Measurements from ENCODE around the gene CIT.

The CIT gene

DNA sequence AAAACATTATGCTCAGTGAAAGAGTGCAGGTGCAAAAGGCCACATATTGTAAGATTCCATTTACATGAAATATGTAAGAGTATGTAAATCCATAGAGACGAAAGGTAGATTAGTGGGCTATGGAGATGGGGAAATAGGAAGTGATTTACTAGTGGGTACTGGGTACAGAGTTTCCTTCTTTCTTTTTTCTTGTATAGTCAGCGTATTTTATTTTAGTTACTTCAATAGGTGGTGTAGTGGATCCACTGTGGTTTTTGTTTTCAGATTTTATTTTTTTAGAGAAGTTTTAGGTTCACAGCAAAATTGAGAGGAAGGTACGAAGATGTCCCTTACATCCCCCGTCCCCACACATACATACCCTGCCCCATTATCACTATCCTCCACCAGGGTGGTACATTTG, 6.1 kb upstream of the CIT start:
- no peak for DNase-seq (ENCODE audit: low read depth)
- TF ChIP-seq, protein P1, sequence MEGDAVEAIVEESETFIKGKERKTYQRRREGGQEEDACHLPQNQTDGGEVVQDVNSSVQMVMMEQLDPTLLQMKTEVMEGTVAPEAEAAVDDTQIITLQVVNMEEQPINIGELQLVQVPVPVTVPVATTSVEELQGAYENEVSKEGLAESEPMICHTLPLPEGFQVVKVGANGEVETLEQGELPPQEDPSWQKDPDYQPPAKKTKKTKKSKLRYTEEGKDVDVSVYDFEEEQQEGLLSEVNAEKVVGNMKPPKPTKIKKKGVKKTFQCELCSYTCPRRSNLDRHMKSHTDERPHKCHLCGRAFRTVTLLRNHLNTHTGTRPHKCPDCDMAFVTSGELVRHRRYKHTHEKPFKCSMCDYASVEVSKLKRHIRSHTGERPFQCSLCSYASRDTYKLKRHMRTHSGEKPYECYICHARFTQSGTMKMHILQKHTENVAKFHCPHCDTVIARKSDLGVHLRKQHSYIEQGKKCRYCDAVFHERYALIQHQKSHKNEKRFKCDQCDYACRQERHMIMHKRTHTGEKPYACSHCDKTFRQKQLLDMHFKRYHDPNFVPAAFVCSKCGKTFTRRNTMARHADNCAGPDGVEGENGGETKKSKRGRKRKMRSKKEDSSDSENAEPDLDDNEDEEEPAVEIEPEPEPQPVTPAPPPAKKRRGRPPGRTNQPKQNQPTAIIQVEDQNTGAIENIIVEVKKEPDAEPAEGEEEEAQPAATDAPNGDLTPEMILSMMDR (IDR thresholded peaks at IDR 0.05; ENCODE audit: low read depth, low read length, missing control alignments) = no peak
- H3K4me3 ChIP-seq (ENCODE audit: low read depth, low read length) = no peak overlapping the region

DNA sequence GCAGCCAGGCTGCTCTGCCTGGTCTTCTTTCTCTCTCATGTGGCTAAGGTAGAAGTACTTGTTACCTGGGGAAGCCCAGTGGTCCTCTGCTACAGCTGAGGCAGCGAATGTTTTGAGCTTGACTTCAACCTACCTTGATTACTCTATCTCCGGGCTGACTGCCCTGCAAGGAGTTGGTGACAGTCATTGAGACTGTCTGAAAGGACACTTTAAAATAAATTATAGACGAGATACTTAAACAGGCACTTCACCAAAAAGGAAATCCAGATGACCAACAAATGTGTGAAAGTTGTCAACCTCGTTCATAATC, 474 bp upstream of the CIT start:
- TF ChIP-seq, protein P1 (IDR thresholded peaks at IDR 0.05; ENCODE audit: low read depth, low read length, missing control alignments) = no peak
- peak overlapping the region; percentile 70 for H3K4me3 ChIP-seq (ENCODE audit: low read depth, low read length)
- DNase-seq (ENCODE audit: low read depth) = no peak

DNA sequence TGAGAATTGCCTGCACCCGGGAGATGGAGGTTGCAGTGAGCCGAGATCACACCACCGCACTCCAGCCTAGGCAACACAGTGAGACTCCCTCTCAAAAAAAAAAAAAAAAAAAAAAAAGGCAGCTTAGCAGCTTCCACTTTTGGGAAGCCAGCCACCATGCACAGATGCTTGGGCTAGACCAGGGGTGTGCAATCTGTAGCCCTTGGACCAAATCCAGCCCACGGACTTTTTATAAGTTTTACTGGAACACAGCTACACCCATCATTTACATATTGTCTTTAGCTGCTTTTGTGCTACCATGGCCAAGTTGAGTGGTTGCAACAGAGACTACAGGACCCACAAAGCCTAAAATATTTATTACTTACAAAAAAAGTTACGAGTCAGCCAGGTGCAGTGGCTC, 6.7 kb downstream of the CIT start:
- no peak overlapping the region for H3K4me3 ChIP-seq (ENCODE audit: low read depth, low read length)
- TF ChIP-seq, protein P1 (IDR thresholded peaks at IDR 0.05; ENCODE audit: low read depth, low read length, missing control alignments) = no peak
- no peak for DNase-seq (ENCODE audit: low read depth)

DNA sequence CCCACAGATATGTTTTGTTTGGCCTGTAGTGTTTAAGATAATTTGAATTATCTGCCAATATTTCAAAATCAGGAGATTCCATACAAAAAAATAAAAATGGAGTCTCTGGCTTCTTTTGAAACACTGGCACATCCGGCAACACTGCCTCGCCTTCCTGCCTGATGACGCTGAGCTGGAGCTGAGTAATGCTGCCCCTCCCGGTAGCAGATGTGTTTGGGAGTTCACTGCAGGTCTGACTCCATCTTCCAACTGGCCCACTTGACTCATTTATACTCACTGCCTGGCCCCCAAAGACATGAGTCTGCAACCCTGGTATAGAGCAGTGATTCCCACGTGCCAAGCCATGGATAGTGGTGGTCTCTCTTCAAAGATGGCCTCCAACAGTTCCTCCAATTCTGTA, 7.4 kb downstream of the CIT start:
- TF ChIP-seq, protein P1 (IDR thresholded peaks at IDR 0.05; ENCODE audit: low read depth, low read length, missing control alignments) = no peak
- H3K4me3 ChIP-seq (ENCODE audit: low read depth, low read length) = no peak overlapping the region
- no peak for DNase-seq (ENCODE audit: low read depth)

DNA sequence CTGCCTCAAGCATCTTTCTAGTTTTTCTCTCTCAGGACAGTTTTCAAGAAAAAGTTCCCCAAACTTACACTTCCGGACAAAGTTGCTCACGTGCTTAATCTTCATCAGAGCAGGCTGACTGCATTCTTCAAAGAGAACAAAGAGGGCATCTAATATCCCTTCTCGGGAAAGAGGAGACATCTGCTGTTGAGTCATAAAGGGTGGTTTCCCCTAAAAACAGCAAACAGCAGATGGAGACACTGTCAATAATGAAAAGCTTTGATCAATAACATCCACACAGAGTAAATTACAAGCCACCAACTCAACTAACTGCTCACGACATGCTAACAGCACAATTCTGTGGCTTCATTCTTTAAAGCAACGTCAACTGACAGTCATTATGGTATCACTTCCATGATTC, 8.1 kb downstream of the CIT start:
- no peak for DNase-seq (ENCODE audit: low read depth)

DNA sequence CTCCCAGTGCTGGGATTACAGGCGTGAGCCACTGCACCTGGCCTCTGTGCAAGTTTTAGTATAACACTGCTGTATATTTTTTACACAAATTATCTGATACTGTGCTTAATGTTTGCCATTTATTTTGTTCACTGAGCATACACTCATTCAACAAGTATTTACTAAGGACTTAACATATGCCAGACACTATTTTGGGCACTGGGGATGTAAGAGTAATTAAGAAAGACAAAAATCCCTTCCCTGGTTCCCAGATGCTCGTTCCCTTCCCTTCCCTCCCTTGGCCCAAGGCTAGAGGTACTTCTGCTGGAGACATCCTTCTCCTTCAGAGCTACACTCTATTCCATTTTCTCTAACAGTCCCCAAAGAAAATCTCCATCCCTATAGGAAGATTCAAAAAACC, 12.5 kb downstream of the CIT start:
- TF ChIP-seq, protein P1 (IDR thresholded peaks at IDR 0.05; ENCODE audit: low read depth, low read length, missing control alignments) = no peak
- no peak overlapping the region for H3K4me3 ChIP-seq (ENCODE audit: low read depth, low read length)
- DNase-seq (ENCODE audit: low read depth) = no peak

More for the DNA sequence above, 8.1 kb downstream of the CIT start:
- TF ChIP-seq, protein P1 (IDR thresholded peaks at IDR 0.05; ENCODE audit: low read depth, low read length, missing control alignments) = no peak
- H3K4me3 ChIP-seq (ENCODE audit: low read depth, low read length) = no peak overlapping the region

DNA sequence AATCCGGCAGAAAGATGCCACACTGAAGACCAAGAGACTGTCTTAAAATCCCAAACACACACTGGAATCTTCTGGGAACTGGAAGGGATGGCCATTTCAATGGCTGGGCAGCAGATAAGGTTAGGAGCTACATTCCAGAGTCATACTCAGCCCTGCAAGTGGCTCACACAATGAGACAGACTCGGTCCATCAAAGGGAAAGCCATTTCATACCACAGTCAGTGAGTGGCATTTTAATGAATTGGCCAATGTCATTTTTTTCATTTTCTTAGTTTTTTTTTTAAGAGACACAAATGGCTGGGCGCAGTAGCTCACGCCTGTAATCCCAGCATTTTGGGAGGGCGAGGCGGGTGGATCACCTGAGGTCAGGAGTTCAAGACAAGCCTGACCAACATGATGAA, 17.9 kb downstream of the CIT start:
- TF ChIP-seq, protein P1 (IDR thresholded peaks at IDR 0.05; ENCODE audit: low read depth, low read length, missing control alignments) = no peak
- no peak overlapping the region for H3K4me3 ChIP-seq (ENCODE audit: low read depth, low read length)
- DNase-seq (ENCODE audit: low read depth) = no peak
